SU-DHL-6 (cell line): Measurements from ENCODE around the gene LOXL4.

Source experiments
- CTCF ChIP-seq: fragments of 200-600 bp; sonication (generic); IDR thresholded peaks from one replicate; pipeline ENCODE4 v1.5.1; 2017; ENCODE audit warnings: antibody characterized with exemption, mild to moderate bottlenecking, low read length, moderate library complexity; ENCODE audit not compliant: insufficient read depth, poor library complexity, severe bottlenecking
- EZH2phosphoT487 ChIP-seq: fragments of 200-600 bp; sonication (generic), shearing (Covaris generic); conservative IDR thresholded peaks from 2 replicates; pipeline ENCODE4 v1.6.1; 2018; ENCODE audit warnings: mild to moderate bottlenecking, antibody characterized with exemption, low read length, moderate library complexity, mixed read lengths

DNA sequence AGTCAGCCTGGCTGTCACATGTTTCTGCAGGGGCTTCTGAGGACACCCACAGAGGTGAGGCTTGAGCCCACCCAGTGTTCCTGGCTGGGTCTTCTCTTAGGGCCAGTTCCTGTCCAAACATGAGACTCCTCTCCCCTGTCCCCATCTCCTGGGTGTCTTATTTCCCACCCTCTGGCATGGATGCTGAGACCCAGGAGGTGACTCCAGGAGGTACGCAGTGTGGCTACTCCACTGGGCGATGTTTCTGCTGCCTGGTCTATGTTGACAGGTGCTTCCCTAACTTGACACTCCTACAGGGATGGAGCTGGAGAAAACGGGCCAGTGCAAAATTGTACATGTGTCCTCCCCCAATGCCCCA, 26.3 kb upstream of the LOXL4 start:
- no peak for TF ChIP-seq CTCF
- no peak for TF ChIP-seq EZH2phosphoT487
